ENCODE measurements around the gene PYDC2. TPM values are rescaled to one million over a fixed set of nuclear protein-coding genes. Genes with fewer than 3 reads are reported as not detected.

The PYDC2 gene
- total and polyA plus RNA-seq, 10 of the 15 experiments (the other 5 are each of a cell fraction or from before 2014, with no cell fraction given) = not detected

GRCh38 chr3:191492601-191493000 is 31.6 kb downstream of the PYDC2 start:
- Histone ChIP-seq H3K4me1 (ENCODE audit: control insufficient read depth, insufficient read depth, low read length) (no peaks in the 10 kb centered on the region), H4K20me1 (ENCODE audit: control insufficient read depth, insufficient read depth) (no peaks in the 10 kb centered on the region), H3K9ac (ENCODE audit: control insufficient read depth, insufficient read depth, low read length) (no peak overlapping the region), H3K4me3 (no peak overlapping the region), H3K9me3 (replicated peaks; ENCODE audit: control insufficient read depth, insufficient read depth, low read length) (no peaks in the 10 kb centered on the region), H3K27ac (ENCODE audit: control insufficient read depth, insufficient read depth) (no peak overlapping the region), H3K36me3 (ENCODE audit: control insufficient read depth in 2 of 2, insufficient read depth in 2 of 2, low read length in 1 of 2) (no peaks in the 10 kb centered on the region), H3K79me2 (ENCODE audit: control insufficient read depth, insufficient read depth, low read length) (no peaks in the 10 kb centered on the region), H3K4me2 (ENCODE audit: control insufficient read depth, insufficient read depth) (no peak overlapping the region), H3K27me3 (replicated peaks in 1 of 2; ENCODE audit: control insufficient read depth in 2 of 2, insufficient read depth in 2 of 2, low read length in 1 of 2) (no peaks in the 10 kb centered on the region), H2AFZ (ENCODE audit: control insufficient read depth, low read depth, low read length) (no peak overlapping the region)
- 0% methylated on average over 1 of the region's 1 CpG for WGBS (ENCODE audit: insufficient coverage, insufficient replicate concordance, low lambda C conversion rate, missing lambda C conversion rate)
- in situ Hi-C loops (cut with MboI) = no loop called here
- ATAC-seq = no peak
- no peak for FAIRE-seq
- no TSS peak for BruUV-seq (replicated peaks)
- ChIA-PET SMC1A (ENCODE audit: uncharacterized antibody, unreplicated experiment) (no interaction called here), CTCF (interaction anchor here (1.4 kb wide), 1 partner anchor 8 kb away, joined by 3 read pairs; no protein-coding TSS in a partner anchor), POLR2A (no interaction called here), RAD21 (ENCODE audit: unreplicated experiment) (no interaction called here)
- DNase-seq (ENCODE audit: low read depth, low spot score) = no peak
- intact Hi-C loops (cut with micrococcal nuclease; ENCODE audit: unreplicated experiment) = no loop called here
- TF ChIP-seq TARDBP (IDR thresholded peaks at IDR 0.05; ENCODE audit: borderline replicate concordance) = no peak
- TF ChIP-seq FOXK2 (IDR thresholded peaks at IDR 0.05) = no peak
- no peak for TF ChIP-seq CBX5 (IDR thresholded peaks at IDR 0.05; ENCODE audit: low read depth)
- no peak for TF ChIP-seq CTCF (IDR thresholded peaks at IDR 0.05 in 2 of 3, conservative IDR thresholded peaks at IDR 0.05 in 1 of 3; ENCODE audit: control insufficient read depth in 2 of 3, extremely low read depth in 1 of 3, insufficient read depth in 1 of 3, low read depth in 3 of 3, low read length in 3 of 3)
- TF ChIP-seq E4F1 (IDR thresholded peaks at IDR 0.05; ENCODE audit: borderline replicate concordance, partially characterized antibody) = no peak
- TF ChIP-seq ZNF687 (IDR thresholded peaks at IDR 0.05) = no peak
- no peak for TF ChIP-seq PAX5 (IDR thresholded peaks at IDR 0.05; ENCODE audit: borderline replicate concordance, low read depth, low read length)
- no peak for TF ChIP-seq MLLT1 (IDR thresholded peaks at IDR 0.05)
- no peak for TF ChIP-seq BCLAF1 (IDR thresholded peaks at IDR 0.05)
- no peak for TF ChIP-seq KLF5 (IDR thresholded peaks at IDR 0.05; ENCODE audit: partially characterized antibody)
- TF ChIP-seq DPF2 (IDR thresholded peaks at IDR 0.05) = no peak
- no peak for TF ChIP-seq ZNF622 (IDR thresholded peaks at IDR 0.05)

Measured in GM12878 (cell line).